GM23338 (cell line): ENCODE data around the gene FXYD7. TPM values are rescaled to one million over a fixed set of nuclear protein-coding genes. Genes with fewer than 3 reads are reported as not detected.

Experiments
- ATAC-seq: fragments of 200-7000 bp; cut with Tn5 transposase; 3 replicates; pipeline ENCODE4 v1.9.1; 2020
- DNase-seq: peaks from one replicate; pipeline ENCODE4 v3.0.0-alpha.2; 2015; ENCODE audit warnings: low spot score
- H2AFZ ChIP-seq: fragments of 200-600 bp; sonication (generic); 2 replicates; pipeline ENCODE4 v1.8.0; 2016; ENCODE audit warnings: antibody characterized with exemption, mild to moderate bottlenecking, moderate library complexity
- H3F3A ChIP-seq: fragments of 200-600 bp; sonication (generic); replicated peaks from 2 replicates; pipeline ENCODE4 v1.8.0; 2017; ENCODE audit warnings: antibody characterized with exemption, mixed run types, low read depth
- H3K27ac ChIP-seq: fragments of 200-600 bp; sonication (generic); 2 replicates; pipeline ENCODE4 v1.6.1; 2016; ENCODE audit warnings: low read depth
- H3K27me3 ChIP-seq: fragments of 200-600 bp; sonication (generic); 2 replicates; pipeline ENCODE4 v1.8.0; 2016; ENCODE audit warnings: mild to moderate bottlenecking, mixed run types, moderate library complexity; ENCODE audit not compliant: insufficient read depth
- H3K36me3 ChIP-seq: fragments of 200-600 bp; sonication (generic); 2 replicates; pipeline ENCODE4 v1.8.0; 2016; ENCODE audit warnings: mild to moderate bottlenecking; ENCODE audit not compliant: insufficient read depth
- H3K4me1 ChIP-seq: fragments of 200-600 bp; sonication (generic); 2 replicates; pipeline ENCODE4 v1.8.0; 2016; ENCODE audit warnings: mild to moderate bottlenecking, moderate library complexity; ENCODE audit not compliant: insufficient read depth
- H3K4me2 ChIP-seq: fragments of 200-600 bp; sonication (generic); 2 replicates; pipeline ENCODE4 v1.7.1; 2017; ENCODE audit warnings: mixed run types
- H3K4me3 ChIP-seq: fragments of 200-600 bp; sonication (generic); 2 replicates; pipeline ENCODE4 v1.6.1; 2016; ENCODE audit warnings: mixed run types
- H3K79me2 ChIP-seq: fragments of 200-600 bp; sonication (generic); replicated peaks from 2 replicates; pipeline ENCODE4 v1.8.0; 2017; ENCODE audit warnings: mild to moderate bottlenecking; ENCODE audit not compliant: insufficient read depth
- H3K9me2 ChIP-seq: fragments of 200-600 bp; sonication (generic); 2 replicates; pipeline ENCODE4 v1.8.0; 2017; ENCODE audit not compliant: insufficient read depth
- H4K20me1 ChIP-seq: fragments of 200-600 bp; sonication (generic); replicated peaks from 2 replicates; pipeline ENCODE4 v1.8.0; 2017; ENCODE audit warnings: mild to moderate bottlenecking; ENCODE audit not compliant: insufficient read depth
- H3K27ac Mint-ChIP-seq: 2 replicates; pipeline ENCODE4 v1.8.0; 2020; ENCODE audit warnings: inconsistent platforms, mild to moderate bottlenecking, moderate library complexity, mixed read lengths
- H3K27me3 Mint-ChIP-seq: 3 replicates; pipeline ENCODE4 v1.8.0; 2022; ENCODE audit warnings: low read depth, mild to moderate bottlenecking, moderate library complexity, mixed read lengths, inconsistent platforms; ENCODE audit not compliant: insufficient read depth, poor library complexity
- H3K36me3 Mint-ChIP-seq: 3 replicates; pipeline ENCODE4 v1.8.0; 2021; ENCODE audit warnings: low read depth, mild to moderate bottlenecking, inconsistent platforms, moderate library complexity, mixed read lengths
- H3K4me1 Mint-ChIP-seq: 3 replicates; pipeline ENCODE4 v1.8.0; 2020; ENCODE audit warnings: mild to moderate bottlenecking, inconsistent platforms, mixed read lengths
- H3K4me3 Mint-ChIP-seq: 3 replicates; pipeline ENCODE4 v1.8.0; 2021; ENCODE audit warnings: moderate library complexity, mild to moderate bottlenecking, inconsistent platforms, mixed read lengths
- H3K9me3 Mint-ChIP-seq: 3 replicates; pipeline ENCODE4 v1.8.0; 2020; ENCODE audit warnings: moderate library complexity, mild to moderate bottlenecking, inconsistent platforms, mixed read lengths
- ETS1 ChIP-seq: IDR thresholded peaks from 2 replicates; pipeline ENCODE4 v1.6.1; 2016; ENCODE audit warnings: antibody characterized with exemption
- EZH2 ChIP-seq: fragments of 200-600 bp; sonication (generic); IDR thresholded peaks from one replicate; pipeline ENCODE4 v1.8.0; 2017; ENCODE audit warnings: antibody characterized with exemption, mild to moderate bottlenecking, low read depth; ENCODE audit not compliant: unreplicated experiment
- STAT1 ChIP-seq: IDR thresholded peaks from one replicate; pipeline ENCODE4 v1.6.1; 2016; ENCODE audit warnings: antibody characterized with exemption; ENCODE audit not compliant: unreplicated experiment
- ZNF114 ChIP-seq: fragments of 250-450 bp; sonication (Bioruptor Pico); IDR thresholded peaks from 2 replicates; pipeline ENCODE4 v1.5.0; 2020; ENCODE audit warnings: mild to moderate bottlenecking, moderate library complexity
- ZNF331 ChIP-seq: fragments of 250-450 bp; sonication (Bioruptor Pico); IDR thresholded peaks from 2 replicates; pipeline ENCODE4 v1.5.0; 2020; ENCODE audit warnings: low read depth, mild to moderate bottlenecking, moderate library complexity
- polyA plus RNA-seq: library from polyadenylated mRNA; unstranded; fragments of >200 nt; fragmentation: Nextera tagmentation; extraction: Ambion mirVana; gene quantifications from 2 replicates; pipeline ENCODE4 v1.2.1, GENCODE V29; 2016
- total RNA-seq: library from RNA; depleted of rRNA; stranded (reverse); fragments of >200 nt; shearing (Covaris generic); gene quantifications from 2 replicates; pipeline ENCODE4 v1.2.3, GENCODE V29; 2014
- TF ChIP-seq, protein P1 (sequence below): IDR thresholded peaks from one replicate; pipeline ENCODE4 v1.6.1; 2018; ENCODE audit warnings: antibody characterized with exemption; ENCODE audit not compliant: unreplicated experiment
- TF ChIP-seq, protein P2 (sequence below): fragments of 250-450 bp; sonication (Bioruptor Pico); IDR thresholded peaks from 2 replicates; pipeline ENCODE4 v1.5.0; 2020; ENCODE audit warnings: mild to moderate bottlenecking, moderate library complexity

The FXYD7 gene
- total and polyA plus RNA-seq, 2 experiments from 2014 or later: 9.6 to 44.0 TPM

DNA sequence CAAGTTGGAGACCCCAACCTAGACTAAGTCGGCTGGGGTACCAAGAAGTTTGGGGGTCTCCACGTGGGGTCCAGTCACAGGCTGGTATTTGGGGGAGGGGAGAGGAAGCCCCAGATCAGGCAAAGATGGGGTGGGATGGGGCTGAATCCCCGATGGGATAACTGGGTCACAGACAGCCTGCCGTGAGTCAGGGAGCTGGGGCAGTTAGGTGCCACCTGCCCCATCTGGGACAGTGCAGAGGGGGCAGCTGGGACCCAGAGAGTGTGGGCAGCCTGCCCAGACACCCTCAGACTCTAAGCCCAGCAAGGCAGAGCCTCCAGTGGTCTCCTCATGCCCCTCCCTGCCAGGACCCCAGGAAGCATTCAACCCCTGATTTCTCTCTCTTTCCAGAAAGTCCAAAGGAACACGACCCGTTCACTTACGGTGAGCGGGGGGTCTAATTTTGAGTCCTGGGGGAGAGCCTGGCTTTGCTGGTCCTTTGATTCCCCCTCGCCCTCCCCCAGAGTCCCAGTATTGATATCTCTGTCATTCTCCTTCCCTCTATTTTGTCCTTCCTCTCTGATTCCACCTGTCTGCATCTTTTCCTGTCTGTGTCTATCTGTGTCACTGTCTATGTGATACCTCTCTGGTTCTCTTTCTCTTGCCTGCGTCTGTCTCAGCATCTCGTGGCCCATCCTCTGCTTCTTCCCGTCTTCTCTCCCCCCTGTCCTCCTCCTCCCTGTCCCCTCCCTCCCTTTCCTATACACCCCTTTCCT lies 2.7 kb upstream of the FXYD7 start:
- ATAC-seq (no peak), DNase-seq (no peak)
- H3K4me2 ChIP-seq: peak overlapping the region; percentile 69
- H3K9me3 Mint-ChIP-seq: no peaks in the 10 kb centered on the region; the same call in 1 of the 3 replicates
- peaks cover 36% of the 10 kb centered on the region for H3K27me3 Mint-ChIP-seq
- H3K27ac ChIP-seq: no peak overlapping the region
- no peaks in the 10 kb centered on the region for H3K36me3 Mint-ChIP-seq
- peaks cover 43% of the 10 kb centered on the region for H3K4me1 Mint-ChIP-seq
- peaks cover 9% of the 10 kb centered on the region; the same call in 1 of the 2 replicates for H3F3A ChIP-seq
- peaks cover 32% of the 10 kb centered on the region for H3K4me1 ChIP-seq
- H3K4me3 ChIP-seq: peak overlapping the region; percentile 46
- peak overlapping the region; percentile 54; the same call in 1 of the 3 replicates for H3K4me3 Mint-ChIP-seq
- H3K36me3 ChIP-seq: no peaks in the 10 kb centered on the region
- H3K27ac Mint-ChIP-seq: no peak overlapping the region
- H3K9me2 ChIP-seq: no peaks in the 10 kb centered on the region
- no peak overlapping the region for H2AFZ ChIP-seq
- TF ChIP-seq ZNF114 (CRISPR knock-in tag): no peak
- TF ChIP-seq EZH2: no peak
- TF ChIP-seq, protein P1, sequence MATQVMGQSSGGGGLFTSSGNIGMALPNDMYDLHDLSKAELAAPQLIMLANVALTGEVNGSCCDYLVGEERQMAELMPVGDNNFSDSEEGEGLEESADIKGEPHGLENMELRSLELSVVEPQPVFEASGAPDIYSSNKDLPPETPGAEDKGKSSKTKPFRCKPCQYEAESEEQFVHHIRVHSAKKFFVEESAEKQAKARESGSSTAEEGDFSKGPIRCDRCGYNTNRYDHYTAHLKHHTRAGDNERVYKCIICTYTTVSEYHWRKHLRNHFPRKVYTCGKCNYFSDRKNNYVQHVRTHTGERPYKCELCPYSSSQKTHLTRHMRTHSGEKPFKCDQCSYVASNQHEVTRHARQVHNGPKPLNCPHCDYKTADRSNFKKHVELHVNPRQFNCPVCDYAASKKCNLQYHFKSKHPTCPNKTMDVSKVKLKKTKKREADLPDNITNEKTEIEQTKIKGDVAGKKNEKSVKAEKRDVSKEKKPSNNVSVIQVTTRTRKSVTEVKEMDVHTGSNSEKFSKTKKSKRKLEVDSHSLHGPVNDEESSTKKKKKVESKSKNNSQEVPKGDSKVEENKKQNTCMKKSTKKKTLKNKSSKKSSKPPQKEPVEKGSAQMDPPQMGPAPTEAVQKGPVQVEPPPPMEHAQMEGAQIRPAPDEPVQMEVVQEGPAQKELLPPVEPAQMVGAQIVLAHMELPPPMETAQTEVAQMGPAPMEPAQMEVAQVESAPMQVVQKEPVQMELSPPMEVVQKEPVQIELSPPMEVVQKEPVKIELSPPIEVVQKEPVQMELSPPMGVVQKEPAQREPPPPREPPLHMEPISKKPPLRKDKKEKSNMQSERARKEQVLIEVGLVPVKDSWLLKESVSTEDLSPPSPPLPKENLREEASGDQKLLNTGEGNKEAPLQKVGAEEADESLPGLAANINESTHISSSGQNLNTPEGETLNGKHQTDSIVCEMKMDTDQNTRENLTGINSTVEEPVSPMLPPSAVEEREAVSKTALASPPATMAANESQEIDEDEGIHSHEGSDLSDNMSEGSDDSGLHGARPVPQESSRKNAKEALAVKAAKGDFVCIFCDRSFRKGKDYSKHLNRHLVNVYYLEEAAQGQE: no peak
- TF ChIP-seq ZNF331 (CRISPR knock-in tag): no peak
- TF ChIP-seq STAT1: no peak
- TF ChIP-seq, protein P2, sequence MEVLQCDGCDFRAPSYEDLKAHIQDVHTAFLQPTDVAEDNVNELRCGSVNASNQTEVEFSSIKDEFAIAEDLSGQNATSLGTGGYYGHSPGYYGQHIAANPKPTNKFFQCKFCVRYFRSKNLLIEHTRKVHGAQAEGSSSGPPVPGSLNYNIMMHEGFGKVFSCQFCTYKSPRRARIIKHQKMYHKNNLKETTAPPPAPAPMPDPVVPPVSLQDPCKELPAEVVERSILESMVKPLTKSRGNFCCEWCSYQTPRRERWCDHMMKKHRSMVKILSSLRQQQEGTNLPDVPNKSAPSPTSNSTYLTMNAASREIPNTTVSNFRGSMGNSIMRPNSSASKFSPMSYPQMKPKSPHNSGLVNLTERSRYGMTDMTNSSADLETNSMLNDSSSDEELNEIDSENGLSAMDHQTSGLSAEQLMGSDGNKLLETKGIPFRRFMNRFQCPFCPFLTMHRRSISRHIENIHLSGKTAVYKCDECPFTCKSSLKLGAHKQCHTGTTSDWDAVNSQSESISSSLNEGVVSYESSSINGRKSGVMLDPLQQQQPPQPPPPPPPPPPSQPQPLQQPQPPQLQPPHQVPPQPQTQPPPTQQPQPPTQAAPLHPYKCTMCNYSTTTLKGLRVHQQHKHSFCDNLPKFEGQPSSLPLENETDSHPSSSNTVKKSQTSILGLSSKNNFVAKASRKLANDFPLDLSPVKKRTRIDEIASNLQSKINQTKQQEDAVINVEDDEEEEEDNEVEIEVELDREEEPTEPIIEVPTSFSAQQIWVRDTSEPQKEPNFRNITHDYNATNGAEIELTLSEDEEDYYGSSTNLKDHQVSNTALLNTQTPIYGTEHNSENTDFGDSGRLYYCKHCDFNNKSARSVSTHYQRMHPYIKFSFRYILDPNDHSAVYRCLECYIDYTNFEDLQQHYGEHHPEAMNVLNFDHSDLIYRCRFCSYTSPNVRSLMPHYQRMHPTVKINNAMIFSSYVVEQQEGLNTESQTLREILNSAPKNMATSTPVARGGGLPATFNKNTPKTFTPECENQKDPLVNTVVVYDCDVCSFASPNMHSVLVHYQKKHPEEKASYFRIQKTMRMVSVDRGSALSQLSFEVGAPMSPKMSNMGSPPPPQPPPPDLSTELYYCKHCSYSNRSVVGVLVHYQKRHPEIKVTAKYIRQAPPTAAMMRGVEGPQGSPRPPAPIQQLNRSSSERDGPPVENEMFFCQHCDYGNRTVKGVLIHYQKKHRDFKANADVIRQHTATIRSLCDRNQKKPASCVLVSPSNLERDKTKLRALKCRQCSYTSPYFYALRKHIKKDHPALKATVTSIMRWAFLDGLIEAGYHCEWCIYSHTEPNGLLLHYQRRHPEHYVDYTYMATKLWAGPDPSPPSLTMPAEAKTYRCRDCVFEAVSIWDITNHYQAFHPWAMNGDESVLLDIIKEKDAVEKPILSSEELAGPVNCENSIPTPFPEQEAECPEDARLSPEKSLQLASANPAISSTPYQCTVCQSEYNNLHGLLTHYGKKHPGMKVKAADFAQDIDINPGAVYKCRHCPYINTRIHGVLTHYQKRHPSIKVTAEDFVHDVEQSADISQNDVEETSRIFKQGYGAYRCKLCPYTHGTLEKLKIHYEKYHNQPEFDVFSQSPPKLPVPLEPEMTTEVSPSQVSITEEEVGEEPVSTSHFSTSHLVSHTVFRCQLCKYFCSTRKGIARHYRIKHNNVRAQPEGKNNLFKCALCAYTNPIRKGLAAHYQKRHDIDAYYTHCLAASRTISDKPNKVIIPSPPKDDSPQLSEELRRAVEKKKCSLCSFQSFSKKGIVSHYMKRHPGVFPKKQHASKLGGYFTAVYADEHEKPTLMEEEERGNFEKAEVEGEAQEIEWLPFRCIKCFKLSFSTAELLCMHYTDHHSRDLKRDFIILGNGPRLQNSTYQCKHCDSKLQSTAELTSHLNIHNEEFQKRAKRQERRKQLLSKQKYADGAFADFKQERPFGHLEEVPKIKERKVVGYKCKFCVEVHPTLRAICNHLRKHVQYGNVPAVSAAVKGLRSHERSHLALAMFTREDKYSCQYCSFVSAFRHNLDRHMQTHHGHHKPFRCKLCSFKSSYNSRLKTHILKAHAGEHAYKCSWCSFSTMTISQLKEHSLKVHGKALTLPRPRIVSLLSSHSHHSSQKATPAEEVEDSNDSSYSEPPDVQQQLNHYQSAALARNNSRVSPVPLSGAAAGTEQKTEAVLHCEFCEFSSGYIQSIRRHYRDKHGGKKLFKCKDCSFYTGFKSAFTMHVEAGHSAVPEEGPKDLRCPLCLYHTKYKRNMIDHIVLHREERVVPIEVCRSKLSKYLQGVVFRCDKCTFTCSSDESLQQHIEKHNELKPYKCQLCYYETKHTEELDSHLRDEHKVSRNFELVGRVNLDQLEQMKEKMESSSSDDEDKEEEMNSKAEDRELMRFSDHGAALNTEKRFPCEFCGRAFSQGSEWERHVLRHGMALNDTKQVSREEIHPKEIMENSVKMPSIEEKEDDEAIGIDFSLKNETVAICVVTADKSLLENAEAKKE (CRISPR knock-in tag): no peak
- TF ChIP-seq ETS1: no peak
- no peaks in the 10 kb centered on the region for H3K79me2 ChIP-seq
- H4K20me1 ChIP-seq: 0 out of 2 replicates have a peak, but pooled peaks cover 4% of the 10 kb centered on the region
- peaks cover 20% of the 10 kb centered on the region for H3K27me3 ChIP-seq
